Esophagus squamous epithelium (tissue), 4 donors: ENCODE results near the gene B4GALNT2.

Source experiments
- POLR2A ChIP-seq, 4 donors: fragments of 450-650 bp; IDR thresholded peaks; one replicate each; pipeline ENCODE4 v1.6.1; 2017; ENCODE audit warnings: antibody characterized with exemption in 4 of 4, mild to moderate bottlenecking in 4 of 4, moderate library complexity in 3 of 4
- TF ChIP-seq, protein P1 (sequence below), 6 experiments: fragments of 450-650 bp in 4 of 6; fragments of 200-600 bp in 2 of 6; sonication (generic) in 2 of 6; IDR thresholded peaks; one replicate each; pipeline ENCODE4 v1.5.1; 2016 to 2019; ENCODE audit warnings: antibody characterized with exemption in 6 of 6, mild to moderate bottlenecking in 4 of 6, moderate library complexity in 4 of 6

- TF ChIP-seq POLR2A (IDR thresholded peaks at IDR 0.05), result peak in 2 of 4 donors; percentile 50 to 80
- TF ChIP-seq, protein P1, sequence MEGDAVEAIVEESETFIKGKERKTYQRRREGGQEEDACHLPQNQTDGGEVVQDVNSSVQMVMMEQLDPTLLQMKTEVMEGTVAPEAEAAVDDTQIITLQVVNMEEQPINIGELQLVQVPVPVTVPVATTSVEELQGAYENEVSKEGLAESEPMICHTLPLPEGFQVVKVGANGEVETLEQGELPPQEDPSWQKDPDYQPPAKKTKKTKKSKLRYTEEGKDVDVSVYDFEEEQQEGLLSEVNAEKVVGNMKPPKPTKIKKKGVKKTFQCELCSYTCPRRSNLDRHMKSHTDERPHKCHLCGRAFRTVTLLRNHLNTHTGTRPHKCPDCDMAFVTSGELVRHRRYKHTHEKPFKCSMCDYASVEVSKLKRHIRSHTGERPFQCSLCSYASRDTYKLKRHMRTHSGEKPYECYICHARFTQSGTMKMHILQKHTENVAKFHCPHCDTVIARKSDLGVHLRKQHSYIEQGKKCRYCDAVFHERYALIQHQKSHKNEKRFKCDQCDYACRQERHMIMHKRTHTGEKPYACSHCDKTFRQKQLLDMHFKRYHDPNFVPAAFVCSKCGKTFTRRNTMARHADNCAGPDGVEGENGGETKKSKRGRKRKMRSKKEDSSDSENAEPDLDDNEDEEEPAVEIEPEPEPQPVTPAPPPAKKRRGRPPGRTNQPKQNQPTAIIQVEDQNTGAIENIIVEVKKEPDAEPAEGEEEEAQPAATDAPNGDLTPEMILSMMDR (IDR thresholded peaks at IDR 0.05), result no peak
Measured at GRCh38 chr17:49210158-49211029, 77.8 kb downstream of the B4GALNT2 start, which contains the start of the genes ABI3 and GNGT2.
